GM13977 (cell line): ENCODE measurements around the gene RXFP4.
"Not testable (repeated sequence)": the region's sequence is repeated elsewhere in the genome, so short reads cannot be mapped to it uniquely, and the experiment has no call there.

ENCODE experiments used
- DNase-seq: peaks from one replicate; pipeline ENCODE4 v3.0.0; 2012; ENCODE audit warnings: low spot score
- CTCF ChIP-seq: IDR thresholded peaks from 2 replicates; pipeline ENCODE4 v1.5.1; 2012; ENCODE audit warnings: mild to moderate bottlenecking, control low read depth; ENCODE audit not compliant: insufficient read depth; ENCODE audit errors: extremely low read depth, missing control alignments
- in situ Hi-C: fragments of 300-500 bp; cut with MboI; formaldehyde crosslinking; loops from one replicate; pipeline ENCODE4 v1.12.0; 2022; ENCODE audit warnings: low sequenced_read_pairs, low pct_unique_long_range_greater_than_20kb, mixed read lengths, inconsistent platforms; ENCODE audit not compliant: unreplicated experiment

The RXFP4 gene, protein sequence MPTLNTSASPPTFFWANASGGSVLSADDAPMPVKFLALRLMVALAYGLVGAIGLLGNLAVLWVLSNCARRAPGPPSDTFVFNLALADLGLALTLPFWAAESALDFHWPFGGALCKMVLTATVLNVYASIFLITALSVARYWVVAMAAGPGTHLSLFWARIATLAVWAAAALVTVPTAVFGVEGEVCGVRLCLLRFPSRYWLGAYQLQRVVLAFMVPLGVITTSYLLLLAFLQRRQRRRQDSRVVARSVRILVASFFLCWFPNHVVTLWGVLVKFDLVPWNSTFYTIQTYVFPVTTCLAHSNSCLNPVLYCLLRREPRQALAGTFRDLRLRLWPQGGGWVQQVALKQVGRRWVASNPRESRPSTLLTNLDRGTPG

GRCh38 chr1:155940993-155941844 is at the start of gene RXFP4:
Gene RXFP4 (plus strand): TSS chr1:155941638. CDS start chr1:155941710, 72 bp downstream.
- in situ Hi-C loops, result no loop called here
- DNase-seq, result peak; percentile 30
- no peak for TF ChIP-seq CTCF

GRCh38 chr1:155892796-155893195 is 48.6 kb upstream of the RXFP4 start:
- no peak for TF ChIP-seq CTCF
- DNase-seq, result no peak
- in situ Hi-C loops, result no loop called here

DNA sequence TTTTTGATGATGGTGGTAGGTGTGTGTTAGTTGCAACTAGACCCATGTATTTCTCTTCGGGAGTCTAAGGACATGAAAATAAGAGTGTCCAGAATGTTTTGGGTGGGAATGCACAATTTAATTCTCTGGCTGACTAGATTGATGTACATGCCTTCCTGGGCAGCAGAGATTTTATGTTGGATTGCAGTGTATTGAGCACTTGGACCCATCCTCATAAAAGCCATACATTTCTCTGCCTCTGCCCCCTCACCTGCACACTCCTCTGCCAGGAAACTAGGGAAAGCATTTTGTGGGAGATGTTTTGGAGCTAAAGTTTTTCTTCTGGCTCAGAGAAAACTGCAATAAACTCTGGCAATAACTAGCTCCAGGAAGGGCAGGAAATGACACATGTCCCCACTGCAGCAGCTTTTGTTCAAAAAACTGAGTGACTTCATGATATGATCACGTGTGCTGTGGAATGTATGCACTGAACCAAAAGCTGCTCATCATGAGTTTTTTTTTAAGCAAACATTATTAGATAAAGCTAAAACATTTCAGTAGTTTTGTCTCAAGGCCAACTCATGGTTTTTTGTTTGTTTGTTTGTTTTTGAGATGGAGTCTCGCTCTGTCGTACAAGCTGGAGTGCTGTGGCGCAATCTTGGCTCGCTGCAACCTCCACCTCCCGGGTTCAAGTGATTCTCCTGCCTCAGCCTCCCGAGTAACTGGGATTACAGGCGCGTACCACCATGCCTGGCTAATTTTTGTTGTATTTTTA is 47.9 kb upstream of the RXFP4 start:
- in situ Hi-C loops, result no loop called here
- no peak for TF ChIP-seq CTCF
- no peak for DNase-seq

DNA sequence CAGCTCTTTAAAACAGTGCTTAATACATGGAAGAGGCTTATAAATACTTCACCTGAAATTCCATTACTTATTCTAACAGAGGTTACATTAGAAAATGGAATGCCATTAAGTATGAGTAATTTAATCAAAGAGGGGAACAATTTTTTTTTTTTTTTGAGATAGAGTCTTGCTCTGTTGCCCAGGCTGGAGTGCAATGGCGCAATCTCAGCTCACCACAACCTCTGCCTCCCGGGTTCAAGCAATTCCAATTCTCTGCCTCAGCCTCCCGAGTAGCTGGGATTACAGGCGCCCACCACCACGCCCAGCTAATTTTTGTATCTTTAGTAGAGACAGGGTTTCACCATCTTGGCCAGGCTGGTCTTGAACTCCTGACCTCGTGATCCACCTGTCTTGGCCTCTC is 45.8 kb upstream of the RXFP4 start:
- DNase-seq, in situ Hi-C loops: not testable (repeated sequence)

DNA sequence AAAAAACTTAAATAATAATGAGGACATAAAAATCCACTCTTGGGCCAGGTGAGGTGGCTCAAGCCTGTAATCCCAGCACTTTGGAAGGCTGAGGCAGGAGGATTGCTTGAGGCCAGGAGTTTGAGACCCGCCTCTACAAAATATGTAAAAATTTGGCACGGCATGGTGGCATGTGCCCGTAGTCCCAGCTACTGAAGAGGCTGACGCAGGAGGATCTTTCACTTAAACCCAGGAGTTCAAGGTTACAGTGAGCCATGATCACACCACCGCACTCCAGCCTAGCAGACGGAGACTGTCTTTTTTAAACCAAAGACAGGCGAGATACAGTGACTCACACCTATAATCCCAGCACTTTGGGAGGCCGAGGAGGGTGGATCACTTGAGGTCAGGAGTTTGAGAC is 45.0 kb upstream of the RXFP4 start:
- in situ Hi-C loops, DNase-seq: not testable (repeated sequence)

GRCh38 chr1:155897746-155898145 is 43.7 kb upstream of the RXFP4 start:
- no peak for DNase-seq
- in situ Hi-C loops, result no loop called here
- no peak for TF ChIP-seq CTCF

DNA sequence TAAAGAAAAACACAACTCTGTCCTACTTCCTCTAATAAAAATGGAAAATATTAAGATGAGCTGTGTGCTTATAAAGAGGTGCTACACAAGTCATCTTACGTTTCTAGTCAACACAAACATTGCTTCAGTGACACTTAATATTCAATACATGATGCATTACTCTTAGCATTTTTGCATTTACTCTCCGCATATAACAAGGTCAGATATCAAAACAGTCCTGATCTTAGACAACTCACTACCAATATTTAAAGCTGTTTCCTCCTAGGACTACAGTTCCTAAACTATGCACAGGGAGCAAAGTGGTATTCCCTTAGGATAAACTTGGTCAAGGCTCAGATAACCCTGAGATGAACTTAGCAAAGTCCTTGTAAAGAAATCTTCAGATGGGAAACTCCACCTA is 42.5 kb upstream of the RXFP4 start:
- no peak for TF ChIP-seq CTCF
- in situ Hi-C loops, result no loop called here
- DNase-seq, result no peak
